HCT116 (cell line): ENCODE measurements around the gene FAAP100. TPM values are rescaled to one million over a fixed set of nuclear protein-coding genes. Genes with fewer than 3 reads are reported as not detected.
A peak's percentile ranks its signal among the peaks of the same experiment; 100 is the strongest.

Experiments
- ATAC-seq: fragments of 200-7000 bp; cut with Tn5 transposase; 2 replicates; pipeline ENCODE4 v1.9.1; 2020; ENCODE audit warnings: mild to moderate bottlenecking, moderate library complexity
- BruUV-seq: library from RNA; stranded (reverse); fragments of 400-500 nt; replicated peaks from 2 replicates; lab custom pipeline; 2021; lab: Mats Ljungman, UMichigan
- CTCF ChIA-PET: fragments of 300-600 bp; sonication (Branson Sonifier 250); formaldehyde crosslinking; loops from one replicate; lab custom pipeline; 2021; ENCODE audit warnings: antibody characterized with exemption; lab: Charles Lee
- POLR2A ChIA-PET: fragments of 300-600, 350-600 bp; sonication (Branson Sonifier 250); formaldehyde crosslinking; loops from one replicate; lab custom pipeline; 2021; ENCODE audit warnings: antibody characterized with exemption; lab: Charles Lee
- RAD21 ChIA-PET, 2 experiments: fragments of 300-600 bp; sonication (Branson Sonifier 250); formaldehyde crosslinking; loops; one replicate each; lab custom pipeline; 2023; ENCODE audit warnings: low total read pairs in 2 of 2; ENCODE audit not compliant: uncharacterized antibody in 2 of 2, unreplicated experiment in 2 of 2, low non-redundant PET in 1 of 2; lab: Charles Lee
- DNase-seq: peaks from one replicate; pipeline ENCODE4 v3.0.0-alpha.2; 2010; ENCODE audit warnings: low read depth, low spot score
- H2AFZ ChIP-seq: fragments of 200-600 bp; shearing (Covaris generic), sonication (generic); 2 replicates; pipeline ENCODE4 v1.6.1; 2017; ENCODE audit warnings: low read depth, mixed run types, mixed read lengths, antibody characterized with exemption, low read length; ENCODE audit not compliant: poor library complexity, severe bottlenecking
- H3K27ac ChIP-seq: 2 replicates; pipeline ENCODE4 v1.5.1; 2012; ENCODE audit warnings: low read depth, low read length
- H3K27me3 ChIP-seq: fragments of 200-600 bp; sonication (generic); 2 replicates; pipeline ENCODE4 v1.6.1; 2016; ENCODE audit warnings: mixed run types, low read length, mixed read lengths; ENCODE audit not compliant: insufficient read depth
- H3K36me3 ChIP-seq, 2 experiments: fragments of 200-500 bp in 1 of 2; fragments of 200-600 bp in 1 of 2; sonication (Bioruptor generic) in 1 of 2; sonication (generic) in 1 of 2; 2 replicates each; pipeline versions ENCODE4 v1.5.1 to v1.6.1; 2014 to 2016; ENCODE audit warnings: low read length in 2 of 2, inconsistent platforms in 1 of 2, mixed read lengths in 1 of 2, mixed run types in 1 of 2; ENCODE audit not compliant: insufficient read depth in 2 of 2, control insufficient read depth in 1 of 2
- H3K4me1 ChIP-seq, 2 experiments: fragments of 200-600 bp in 1 of 2; sonication (generic) in 1 of 2; 2 replicates each; pipeline versions ENCODE4 v1.5.1 to v1.6.1; 2012 to 2017; ENCODE audit warnings: low read length in 2 of 2, inconsistent platforms in 1 of 2, mild to moderate bottlenecking in 1 of 2, mixed read lengths in 1 of 2, mixed run types in 1 of 2, moderate library complexity in 1 of 2; ENCODE audit not compliant: insufficient read depth in 2 of 2, control insufficient read depth in 1 of 2
- H3K4me2 ChIP-seq: fragments of 200-600 bp; sonication (generic); 2 replicates; pipeline ENCODE4 v1.6.1; 2017; ENCODE audit warnings: mixed run types, low read length, mixed read lengths
- H3K4me3 ChIP-seq, 2 experiments: fragments of 200-600 bp in 1 of 2; sonication (generic) in 1 of 2; replicated peaks in 1 of 2; 2 replicates each; pipeline ENCODE4 v1.5.1; 2011 to 2016; ENCODE audit warnings: low read length in 2 of 2, control low read depth in 1 of 2, low read depth in 1 of 2, mild to moderate bottlenecking in 1 of 2, mixed read lengths in 1 of 2, mixed run types in 1 of 2
- H3K79me2 ChIP-seq: fragments of 200-600 bp; sonication (generic); 2 replicates; pipeline ENCODE4 v1.6.1; 2017; ENCODE audit warnings: mild to moderate bottlenecking, mixed run types, low read length, moderate library complexity, mixed read lengths; ENCODE audit not compliant: insufficient read depth
- H3K9ac ChIP-seq: fragments of 200-600 bp; sonication (generic); 2 replicates; pipeline ENCODE4 v1.6.1; 2016; ENCODE audit warnings: low read length, mixed read lengths
- H3K9me2 ChIP-seq: fragments of 200-600 bp; sonication (generic), shearing (Covaris generic); 2 replicates; pipeline ENCODE4 v1.6.1; 2017; ENCODE audit warnings: mixed run types, mild to moderate bottlenecking, moderate library complexity; ENCODE audit not compliant: insufficient read depth
- H3K9me3 ChIP-seq, 2 experiments: fragments of 200-500 bp in 1 of 2; fragments of 200-600 bp in 1 of 2; sonication (Bioruptor generic) in 1 of 2; sonication (generic) in 1 of 2; 2 replicates each; pipeline ENCODE4 v1.6.1; 2014 to 2017; ENCODE audit warnings: low read length in 2 of 2, mixed read lengths in 2 of 2, inconsistent platforms in 1 of 2, low read depth in 1 of 2, mild to moderate bottlenecking in 1 of 2, mixed run types in 1 of 2, moderate library complexity in 1 of 2; ENCODE audit not compliant: control insufficient read depth in 1 of 2, insufficient read depth in 1 of 2
- H4K20me1 ChIP-seq: fragments of 200-600 bp; sonication (generic), shearing (Covaris generic); 2 replicates; pipeline ENCODE4 v1.6.1; 2017; ENCODE audit warnings: mixed run types, mild to moderate bottlenecking, moderate library complexity; ENCODE audit not compliant: insufficient read depth
- ATF3 ChIP-seq: IDR thresholded peaks from 2 replicates; pipeline ENCODE4 v1.6.1; 2012
- CBX3 ChIP-seq: IDR thresholded peaks from 2 replicates; pipeline ENCODE4 v1.6.1; 2012; ENCODE audit warnings: low read depth
- CEBPB ChIP-seq: IDR thresholded peaks from 2 replicates; pipeline ENCODE4 v1.6.1; 2012; ENCODE audit warnings: low read depth
- CTCF ChIP-seq, 3 experiments: fragments of 200-600 bp in 1 of 3; sonication (generic) in 1 of 3; IDR thresholded peaks in 2 of 3; conservative IDR thresholded peaks in 1 of 3; 2 replicates each; pipeline ENCODE4 v1.5.1; 2012 to 2017; ENCODE audit warnings: low read depth in 2 of 3, low read length in 2 of 3, antibody characterized with exemption in 1 of 3, borderline replicate concordance in 1 of 3, control low read depth in 1 of 3, mild to moderate bottlenecking in 1 of 3, mixed read lengths in 1 of 3, mixed run types in 1 of 3, moderate library complexity in 1 of 3; ENCODE audit not compliant: insufficient read depth in 1 of 3
- EGR1 ChIP-seq: IDR thresholded peaks from 2 replicates; pipeline ENCODE4 v1.6.1; 2012; ENCODE audit warnings: low read depth
- ELF1 ChIP-seq: IDR thresholded peaks from 2 replicates; pipeline ENCODE4 v1.6.1; 2012; ENCODE audit warnings: low read depth, borderline replicate concordance
- EZH2phosphoT487 ChIP-seq: fragments of 200-600 bp; IDR thresholded peaks from 2 replicates; pipeline ENCODE4 v1.6.1; 2018; ENCODE audit warnings: antibody characterized with exemption, borderline replicate concordance
- FOSL1 ChIP-seq: IDR thresholded peaks from 2 replicates; pipeline ENCODE4 v1.6.1; 2012; ENCODE audit warnings: low read depth
- MAX ChIP-seq: IDR thresholded peaks from 2 replicates; pipeline ENCODE4 v1.6.1; 2012
- POLR2A ChIP-seq: IDR thresholded peaks from 2 replicates; pipeline ENCODE4 v1.7.0; 2011; ENCODE audit warnings: borderline replicate concordance; ENCODE audit not compliant: insufficient read depth, insufficient read length; ENCODE audit errors: extremely low read depth
- POLR2AphosphoS5 ChIP-seq: IDR thresholded peaks from 2 replicates; pipeline ENCODE4 v1.6.1; 2011; ENCODE audit warnings: mild to moderate bottlenecking, low read depth, low read length, moderate library complexity
- RAD21 ChIP-seq: IDR thresholded peaks from 2 replicates; pipeline ENCODE4 v1.6.1; 2012; ENCODE audit warnings: low read depth, mild to moderate bottlenecking
- REST ChIP-seq: IDR thresholded peaks from 2 replicates; pipeline ENCODE4 v1.6.1; 2012; ENCODE audit warnings: low read depth
- SP1 ChIP-seq: IDR thresholded peaks from 2 replicates; pipeline ENCODE4 v1.6.1; 2012; ENCODE audit warnings: low read depth
- SRF ChIP-seq: IDR thresholded peaks from 2 replicates; pipeline ENCODE4 v1.6.1; 2012; ENCODE audit warnings: low read depth
- TCF7L2 ChIP-seq: IDR thresholded peaks from 2 replicates; pipeline ENCODE4 v1.7.0; 2011; ENCODE audit warnings: borderline replicate concordance, inconsistent platforms; ENCODE audit not compliant: insufficient read depth, insufficient read length; ENCODE audit errors: extremely low read depth
- YY1 ChIP-seq: IDR thresholded peaks from 2 replicates; pipeline ENCODE4 v1.6.1; 2011; ENCODE audit warnings: low read length, low read depth, moderate library complexity, mild to moderate bottlenecking; ENCODE audit not compliant: insufficient replicate concordance; ENCODE audit errors: extremely low read depth
- ZFX ChIP-seq: fragments of 450-650 bp; IDR thresholded peaks from 2 replicates; pipeline ENCODE4 v1.6.1; 2017
- intact Hi-C: fragments of 100-400 bp; cut with micrococcal nuclease; formaldehyde crosslinking; loops from 2 replicates; pipeline ENCODE4 v1.10.0; 2022
- total RNA-seq: library from RNA; stranded (reverse); gene quantifications from one replicate; pipeline ENCODE4 v1.2.1, GENCODE V29; 2021; ENCODE audit not compliant: unreplicated experiment

The FAAP100 gene
- total RNA-seq, 1 experiment from 2014 or later, result 53.4 TPM

GRCh38 chr17:81519284-81520020, 32.7 kb downstream of the FAAP100 start:
- intact Hi-C loops, result no loop called here
- CTCF ChIA-PET, result interaction anchor here (0.7 to 1.5 kb wide), 5 partner anchors 8 to 82 kb away, joined by 3 to 8 read pairs (median 3); no protein-coding TSS in a partner anchor
- Histone ChIP-seq H3K27me3 (no peaks in the 10 kb centered on the region), H3K27ac (peak overlapping the region; percentile 98), H3K9ac (peak overlapping the region; percentile 94), H3K4me1 (peaks cover 34 to 62% of the 10 kb centered on the region in 2 experiments), H3K9me3 (no peaks in the 10 kb centered on the region), H3K9me2 (no peaks in the 10 kb centered on the region), H2AFZ (no peak overlapping the region), H3K4me3 (peak overlapping the region; percentile 56 to 77), H3K4me2 (peak overlapping the region; percentile 100), H3K36me3 (no peaks in the 10 kb centered on the region), H3K79me2 (peaks cover 29% of the 10 kb centered on the region), H4K20me1 (no peaks in the 10 kb centered on the region)
- no TSS peak for BruUV-seq
- RAD21 ChIA-PET, result interaction anchor here in 1 of 2 experiments (1.0 kb wide), 1 partner anchor 19 kb away, joined by 3 read pairs; no protein-coding TSS in a partner anchor
- ATAC-seq (peak; percentile 69), DNase-seq (peak; percentile 80)
- POLR2A ChIA-PET, result interaction anchor here (0.5 to 3.1 kb wide), 11 partner anchors 8 to 190 kb away, joined by 3 to 42 read pairs (median 4); partner anchors contain the start of genes ARL16, BAHCC1, FAAP100 and HGS
- TF ChIP-seq CBX3 (no peak), POLR2AphosphoS5 (peak; percentile 79), TCF7L2 (peak; percentile 26), REST (no peak), EZH2phosphoT487 (no peak), SRF (no peak), CEBPB (no peak), FOSL1 (no peak), YY1 (peak; percentile 35), ELF1 (no peak), SP1 (no peak), RAD21 (no peak), CTCF (IDR thresholded peaks at IDR 0.05 in 2 of 3, conservative IDR thresholded peaks at IDR 0.05 in 1 of 3; ENCODE audit: borderline replicate concordance in 1 of 3, insufficient read depth in 1 of 3, low read depth in 2 of 3, low read length in 2 of 3) (peak in 2 of 3 experiments; percentile 71 to 72; a peak in 4 of 6 replicates), EGR1 (no peak), POLR2A (peak; percentile 18), ATF3 (no peak), ZFX (peak; percentile 97; the same call in 1 of the 2 replicates), MAX (no peak)
